Measurements from ENCODE around the gene EVI2B.

The EVI2B gene

DNA sequence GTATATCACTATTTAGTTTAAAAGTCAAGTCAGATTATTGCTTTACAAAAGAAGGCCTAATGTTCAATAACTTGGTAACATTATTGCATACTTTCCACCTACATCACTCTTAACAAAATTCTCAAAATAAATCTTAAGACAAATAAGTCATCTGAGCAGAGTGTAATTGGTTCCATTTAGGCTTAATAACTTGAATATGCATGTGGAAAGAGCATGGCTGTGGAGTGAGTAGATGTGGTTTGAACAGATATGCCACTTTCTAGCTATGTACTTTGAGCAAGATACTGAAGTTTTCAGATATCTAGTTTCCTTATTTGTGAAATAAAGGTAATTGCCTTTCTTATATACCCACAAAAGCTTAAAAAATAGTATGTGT is 14.3 kb upstream of the EVI2B start:
- no peak overlapping the region for H3K4me3 ChIP-seq (replicated peaks; ENCODE audit: insufficient read depth, low read length)
- no peaks in the 10 kb centered on the region for H3K27me3 ChIP-seq (ENCODE audit: insufficient read depth, poor library complexity, severe bottlenecking)
- H3K27ac ChIP-seq (replicated peaks), result no peak overlapping the region
- no peak for DNase-seq (ENCODE audit: low read depth in 1 of 2, low spot score in 1 of 2)
- TF ChIP-seq, protein P1, sequence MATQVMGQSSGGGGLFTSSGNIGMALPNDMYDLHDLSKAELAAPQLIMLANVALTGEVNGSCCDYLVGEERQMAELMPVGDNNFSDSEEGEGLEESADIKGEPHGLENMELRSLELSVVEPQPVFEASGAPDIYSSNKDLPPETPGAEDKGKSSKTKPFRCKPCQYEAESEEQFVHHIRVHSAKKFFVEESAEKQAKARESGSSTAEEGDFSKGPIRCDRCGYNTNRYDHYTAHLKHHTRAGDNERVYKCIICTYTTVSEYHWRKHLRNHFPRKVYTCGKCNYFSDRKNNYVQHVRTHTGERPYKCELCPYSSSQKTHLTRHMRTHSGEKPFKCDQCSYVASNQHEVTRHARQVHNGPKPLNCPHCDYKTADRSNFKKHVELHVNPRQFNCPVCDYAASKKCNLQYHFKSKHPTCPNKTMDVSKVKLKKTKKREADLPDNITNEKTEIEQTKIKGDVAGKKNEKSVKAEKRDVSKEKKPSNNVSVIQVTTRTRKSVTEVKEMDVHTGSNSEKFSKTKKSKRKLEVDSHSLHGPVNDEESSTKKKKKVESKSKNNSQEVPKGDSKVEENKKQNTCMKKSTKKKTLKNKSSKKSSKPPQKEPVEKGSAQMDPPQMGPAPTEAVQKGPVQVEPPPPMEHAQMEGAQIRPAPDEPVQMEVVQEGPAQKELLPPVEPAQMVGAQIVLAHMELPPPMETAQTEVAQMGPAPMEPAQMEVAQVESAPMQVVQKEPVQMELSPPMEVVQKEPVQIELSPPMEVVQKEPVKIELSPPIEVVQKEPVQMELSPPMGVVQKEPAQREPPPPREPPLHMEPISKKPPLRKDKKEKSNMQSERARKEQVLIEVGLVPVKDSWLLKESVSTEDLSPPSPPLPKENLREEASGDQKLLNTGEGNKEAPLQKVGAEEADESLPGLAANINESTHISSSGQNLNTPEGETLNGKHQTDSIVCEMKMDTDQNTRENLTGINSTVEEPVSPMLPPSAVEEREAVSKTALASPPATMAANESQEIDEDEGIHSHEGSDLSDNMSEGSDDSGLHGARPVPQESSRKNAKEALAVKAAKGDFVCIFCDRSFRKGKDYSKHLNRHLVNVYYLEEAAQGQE (IDR thresholded peaks at IDR 0.05; ENCODE audit: insufficient replicate concordance, low read depth), result no peak
- TF ChIP-seq SPI1 (IDR thresholded peaks at IDR 0.05; ENCODE audit: borderline replicate concordance, low read depth) (no peak), POLR2AphosphoS5 (IDR thresholded peaks at IDR 0.05; ENCODE audit: low read depth) (no peak), GABPA (IDR thresholded peaks at IDR 0.05; ENCODE audit: low read depth) (no peak), CTCF (IDR thresholded peaks at IDR 0.05; ENCODE audit: insufficient read depth, low read length) (no peak)

DNA sequence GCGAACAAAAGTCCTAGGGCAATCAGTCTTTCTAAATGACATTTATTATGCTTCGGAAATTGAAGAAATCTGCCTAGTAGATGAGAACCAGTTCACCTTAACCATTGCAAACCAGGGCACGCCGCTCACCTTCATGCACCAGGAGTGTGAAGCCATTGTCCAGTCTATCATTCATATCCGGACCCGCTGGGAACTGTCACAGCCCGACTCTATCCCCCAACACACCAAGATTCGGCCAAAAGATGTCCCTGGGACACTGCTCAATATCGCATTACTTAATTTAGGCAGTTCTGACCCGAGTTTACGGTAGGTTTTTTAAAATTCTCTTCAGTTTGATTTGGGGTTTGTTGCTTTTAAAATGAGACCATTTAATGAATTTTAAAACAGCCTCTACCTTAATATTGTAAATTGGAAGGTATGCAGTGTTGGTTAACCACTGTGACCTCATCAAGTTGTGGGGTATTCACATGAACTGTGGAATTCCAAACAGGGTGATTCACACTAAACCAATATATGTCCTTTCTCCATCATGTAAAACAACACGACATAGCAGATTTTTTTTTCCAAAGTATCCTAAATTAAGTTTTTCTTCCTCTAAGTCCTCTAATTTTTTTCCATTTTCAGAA is 13.8 kb upstream of the EVI2B start:
- Histone ChIP-seq H3K27me3 (ENCODE audit: insufficient read depth, poor library complexity, severe bottlenecking) (no peaks in the 10 kb centered on the region), H3K4me3 (replicated peaks; ENCODE audit: insufficient read depth, low read length) (no peak overlapping the region), H3K27ac (replicated peaks) (no peak overlapping the region)
- TF ChIP-seq POLR2AphosphoS5 (IDR thresholded peaks at IDR 0.05; ENCODE audit: low read depth), result no peak
- no peak for TF ChIP-seq GABPA (IDR thresholded peaks at IDR 0.05; ENCODE audit: low read depth)
- TF ChIP-seq, protein P1 (IDR thresholded peaks at IDR 0.05; ENCODE audit: insufficient replicate concordance, low read depth), result no peak
- TF ChIP-seq SPI1 (IDR thresholded peaks at IDR 0.05; ENCODE audit: borderline replicate concordance, low read depth), result no peak
- no peak for TF ChIP-seq CTCF (IDR thresholded peaks at IDR 0.05; ENCODE audit: insufficient read depth, low read length)
- DNase-seq (ENCODE audit: low read depth in 1 of 2, low spot score in 1 of 2), result no peak

DNA sequence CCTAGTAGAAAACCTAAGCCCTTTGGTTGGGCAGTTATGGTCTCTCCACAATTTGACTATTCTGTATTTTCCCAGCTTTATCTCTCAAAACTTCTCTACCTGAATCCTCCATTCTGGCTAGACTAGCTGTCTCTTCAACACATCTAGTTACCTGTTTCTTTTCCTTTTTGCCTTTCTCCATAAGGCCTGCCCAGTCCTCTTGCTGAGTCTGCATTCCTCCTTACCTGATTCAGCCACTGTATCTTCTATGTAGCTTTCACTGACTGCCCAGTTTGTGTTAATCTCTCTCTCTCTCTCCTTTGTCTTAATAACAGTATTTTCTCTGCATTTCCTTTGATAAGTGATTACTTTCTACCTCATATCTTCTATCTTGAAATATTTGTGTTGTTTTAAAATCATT is 9.7 kb upstream of the EVI2B start:
- H3K27ac ChIP-seq (replicated peaks), result no peak overlapping the region
- DNase-seq (ENCODE audit: low read depth in 1 of 2, low spot score in 1 of 2), result no peak
- no peaks in the 10 kb centered on the region for H3K27me3 ChIP-seq (ENCODE audit: insufficient read depth, poor library complexity, severe bottlenecking)
- TF ChIP-seq GABPA (IDR thresholded peaks at IDR 0.05; ENCODE audit: low read depth), result no peak
- TF ChIP-seq SPI1 (IDR thresholded peaks at IDR 0.05; ENCODE audit: borderline replicate concordance, low read depth), result no peak
- TF ChIP-seq, protein P1 (IDR thresholded peaks at IDR 0.05; ENCODE audit: insufficient replicate concordance, low read depth), result no peak
- TF ChIP-seq POLR2AphosphoS5 (IDR thresholded peaks at IDR 0.05; ENCODE audit: low read depth), result no peak
- TF ChIP-seq CTCF (IDR thresholded peaks at IDR 0.05; ENCODE audit: insufficient read depth, low read length), result no peak
- no peak overlapping the region for H3K4me3 ChIP-seq (replicated peaks; ENCODE audit: insufficient read depth, low read length)

Data from HL-60 (cell line).